GM11168 (cell line): Measurements from ENCODE around the gene CREB3L2.

Experiments
- in situ Hi-C: fragments of 300-500 bp; cut with MboI; formaldehyde crosslinking; loops from one replicate; pipeline ENCODE4 v1.12.0; 2022; ENCODE audit warnings: low sequenced_read_pairs; ENCODE audit not compliant: unreplicated experiment

CREB3L2 gene

DNA sequence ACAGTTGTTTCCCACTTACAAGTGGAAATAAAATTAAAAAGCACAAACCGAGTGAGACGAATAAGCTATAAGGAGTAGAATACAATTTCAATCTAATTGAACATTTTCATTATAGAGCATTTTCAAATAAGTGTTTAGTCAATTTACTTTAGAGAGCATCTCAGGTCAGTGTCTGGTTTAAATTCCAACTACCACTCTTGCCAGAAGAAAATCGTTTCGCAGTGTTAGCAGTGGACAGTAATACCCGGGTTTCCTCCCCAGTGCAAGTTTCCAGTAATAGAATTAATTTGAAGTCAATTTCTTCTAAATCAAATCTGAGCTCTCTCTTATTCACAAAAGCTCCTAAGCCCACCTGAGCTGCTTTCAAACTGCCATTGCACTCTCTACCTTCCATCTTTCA, 45.7 kb downstream of the CREB3L2 start:
- in situ Hi-C loops: no loop called here

DNA sequence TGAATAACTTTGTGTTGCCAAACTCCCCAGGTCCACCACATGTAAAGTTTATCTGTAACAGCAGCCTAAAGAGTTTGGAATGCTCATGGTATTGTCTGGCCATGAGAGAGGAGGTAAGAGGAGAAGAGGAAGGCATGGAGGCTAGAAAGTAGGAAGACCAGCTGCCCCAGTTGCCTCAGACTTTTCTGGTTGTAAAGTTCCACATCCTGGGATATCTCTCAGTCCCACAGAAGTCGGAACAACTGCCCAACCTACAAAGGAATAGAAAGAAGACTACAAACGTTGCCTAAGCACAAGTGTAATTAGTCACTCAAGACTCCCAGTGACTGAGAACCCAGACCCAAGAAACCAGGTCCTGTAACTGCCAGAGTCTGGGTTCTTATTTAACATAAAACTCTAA, 47.3 kb downstream of the CREB3L2 start:
- in situ Hi-C loops: no loop called here

DNA sequence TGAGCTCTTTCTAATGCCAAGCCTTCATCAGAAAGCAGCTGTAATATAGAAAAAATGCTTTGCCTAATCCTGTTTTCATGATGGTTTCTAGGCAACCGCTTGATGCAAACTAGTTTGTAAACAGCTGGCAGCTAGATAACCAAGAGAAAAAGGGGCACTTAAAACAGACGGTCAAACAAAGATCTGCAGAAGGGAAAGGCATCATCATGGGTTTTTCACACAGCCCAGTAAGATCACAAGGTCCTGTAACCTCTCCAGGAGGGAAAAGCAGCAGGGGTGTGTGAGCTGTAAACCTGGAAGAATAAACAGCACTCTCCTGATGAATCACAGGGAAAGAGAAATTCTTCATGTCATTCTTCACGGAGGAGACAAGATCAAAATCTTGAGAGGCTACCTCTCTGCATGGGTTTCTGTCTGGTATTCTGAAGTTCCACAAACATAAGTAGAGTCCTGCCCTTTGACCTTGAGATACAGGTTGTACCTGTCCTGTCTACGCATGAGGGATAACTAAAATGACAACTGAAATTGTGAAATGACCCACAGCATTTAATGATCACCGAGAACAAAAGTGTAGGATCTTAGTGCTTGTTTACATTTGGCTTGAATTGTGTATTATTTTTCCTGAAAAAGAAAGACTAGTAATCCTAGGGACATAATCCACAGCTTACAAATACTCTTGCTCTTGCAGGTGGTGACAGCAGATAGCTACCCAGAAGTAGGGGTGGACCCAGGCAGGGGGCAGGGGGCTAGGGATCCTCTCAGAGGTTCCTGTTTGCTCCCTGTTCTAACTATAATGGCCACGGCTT, 48.0 kb downstream of the CREB3L2 start:
- in situ Hi-C loops: no loop called here

DNA sequence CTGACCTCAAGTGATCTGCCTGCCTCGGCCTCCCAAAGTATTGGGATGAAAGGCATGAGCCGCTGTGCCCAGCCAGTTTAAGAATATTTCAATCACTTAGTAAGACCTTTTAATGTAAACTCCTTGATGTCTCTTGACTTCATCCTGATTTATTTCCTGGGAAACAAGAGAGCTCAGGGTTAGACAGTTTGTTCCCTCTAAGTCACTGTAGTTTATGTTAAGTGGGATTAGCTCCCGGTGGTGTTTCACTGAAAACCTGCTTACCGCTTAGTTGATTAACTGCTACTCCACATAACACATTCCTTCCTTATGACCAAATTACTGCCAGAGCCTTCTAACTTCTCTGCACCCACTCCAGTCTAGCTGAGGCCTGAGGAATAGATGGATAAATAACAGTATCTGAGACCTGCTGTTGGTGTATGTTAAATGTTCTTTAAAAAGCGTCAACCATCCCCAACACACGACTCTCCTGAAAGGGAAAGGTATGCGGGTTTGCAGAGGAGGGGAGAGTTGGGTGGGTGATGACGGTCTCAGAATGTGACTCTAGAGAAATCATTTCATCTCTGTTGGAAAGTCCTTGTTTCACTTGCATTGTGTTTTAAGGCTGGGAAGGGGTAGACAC, 48.7 kb downstream of the CREB3L2 start:
- in situ Hi-C loops: no loop called here

DNA sequence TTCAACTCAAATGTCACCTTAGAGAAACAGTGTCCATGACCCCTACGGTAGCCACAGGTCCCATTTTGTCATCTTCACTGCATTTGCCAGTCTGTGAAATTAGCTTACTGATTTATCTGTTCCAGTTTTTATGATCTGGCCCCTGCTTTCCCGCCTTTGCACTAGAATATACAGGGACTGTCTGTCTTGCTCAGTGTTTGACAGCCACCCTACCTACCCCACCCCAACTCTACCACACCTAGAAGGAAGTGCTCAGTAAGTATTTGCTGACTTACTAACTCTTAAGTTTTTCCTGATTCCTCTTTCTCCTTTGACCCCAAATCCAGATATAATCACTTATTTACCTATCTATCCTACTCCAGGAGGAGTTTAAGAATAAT, 49.5 kb downstream of the CREB3L2 start:
- in situ Hi-C loops: no loop called here

DNA sequence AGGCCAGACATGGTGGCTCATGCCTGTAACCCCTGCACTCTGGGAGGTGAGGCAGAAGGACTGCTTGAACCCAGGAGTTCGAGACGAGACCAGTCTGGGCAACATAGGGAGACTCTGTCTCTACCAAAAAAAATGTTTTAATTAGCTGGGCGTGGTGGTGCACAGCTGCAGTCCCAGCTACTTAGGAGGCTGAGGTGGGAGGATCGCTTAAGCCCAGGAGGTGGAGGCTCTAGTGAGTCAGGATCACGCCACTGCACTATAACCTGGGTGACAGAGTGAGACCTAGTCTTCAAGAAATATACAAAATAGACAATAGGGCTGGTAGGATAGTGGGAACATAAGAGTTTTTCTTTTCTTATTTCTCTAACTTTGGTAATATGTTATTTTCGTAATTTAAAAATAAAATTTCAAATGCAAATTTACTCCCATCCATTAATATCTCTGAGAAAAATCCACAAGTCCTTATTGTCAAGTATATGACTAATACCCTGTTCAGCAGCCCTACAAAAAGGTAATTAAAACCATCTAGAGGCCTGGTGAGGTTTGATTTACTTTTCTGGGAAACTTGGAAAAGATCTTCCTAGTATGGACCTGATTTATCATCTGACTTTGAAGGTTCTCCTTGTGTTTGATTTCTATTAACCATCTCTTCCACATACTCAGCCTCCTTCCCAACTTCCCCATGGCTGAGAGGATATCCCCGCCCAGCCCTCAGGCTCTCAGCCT, 50.0 kb downstream of the CREB3L2 start:
- in situ Hi-C loops: no loop called here

DNA sequence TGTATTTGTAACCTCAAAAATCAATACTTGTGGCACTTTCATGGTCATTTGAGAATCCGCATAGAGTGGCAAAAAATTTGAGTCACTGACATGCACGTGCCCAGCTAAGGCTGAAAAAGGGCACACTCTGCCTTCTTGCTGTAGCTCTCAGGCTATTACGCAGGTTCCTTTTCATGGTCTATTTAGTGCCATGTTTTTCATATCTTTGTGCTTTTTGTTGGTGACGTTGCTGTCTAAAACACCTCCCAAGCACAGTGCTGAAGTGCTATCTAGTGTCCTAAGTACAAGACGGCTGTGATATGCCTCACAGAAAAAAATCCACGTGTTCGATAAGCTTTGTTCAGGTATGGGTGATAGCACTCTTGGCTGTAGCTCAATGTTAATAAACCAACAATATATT, 50.9 kb downstream of the CREB3L2 start:
- in situ Hi-C loops: no loop called here

DNA sequence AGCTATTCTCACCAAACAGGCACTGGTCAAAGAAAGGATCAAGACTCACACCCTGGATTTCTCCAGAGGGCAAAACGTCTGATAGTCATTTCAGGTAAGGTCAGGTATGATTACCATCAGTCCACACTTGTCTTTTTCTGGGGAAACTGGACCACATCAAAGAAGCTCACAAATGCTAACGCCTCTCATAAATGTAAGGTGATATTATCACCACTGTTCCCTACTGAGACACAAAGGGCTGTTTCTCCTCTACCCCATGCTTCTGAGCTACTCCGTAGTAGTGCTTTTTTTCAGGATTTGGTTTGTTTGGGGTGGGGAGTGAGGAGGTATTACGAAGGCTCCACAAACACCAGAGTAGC, 51.6 kb downstream of the CREB3L2 start:
- in situ Hi-C loops: no loop called here

DNA sequence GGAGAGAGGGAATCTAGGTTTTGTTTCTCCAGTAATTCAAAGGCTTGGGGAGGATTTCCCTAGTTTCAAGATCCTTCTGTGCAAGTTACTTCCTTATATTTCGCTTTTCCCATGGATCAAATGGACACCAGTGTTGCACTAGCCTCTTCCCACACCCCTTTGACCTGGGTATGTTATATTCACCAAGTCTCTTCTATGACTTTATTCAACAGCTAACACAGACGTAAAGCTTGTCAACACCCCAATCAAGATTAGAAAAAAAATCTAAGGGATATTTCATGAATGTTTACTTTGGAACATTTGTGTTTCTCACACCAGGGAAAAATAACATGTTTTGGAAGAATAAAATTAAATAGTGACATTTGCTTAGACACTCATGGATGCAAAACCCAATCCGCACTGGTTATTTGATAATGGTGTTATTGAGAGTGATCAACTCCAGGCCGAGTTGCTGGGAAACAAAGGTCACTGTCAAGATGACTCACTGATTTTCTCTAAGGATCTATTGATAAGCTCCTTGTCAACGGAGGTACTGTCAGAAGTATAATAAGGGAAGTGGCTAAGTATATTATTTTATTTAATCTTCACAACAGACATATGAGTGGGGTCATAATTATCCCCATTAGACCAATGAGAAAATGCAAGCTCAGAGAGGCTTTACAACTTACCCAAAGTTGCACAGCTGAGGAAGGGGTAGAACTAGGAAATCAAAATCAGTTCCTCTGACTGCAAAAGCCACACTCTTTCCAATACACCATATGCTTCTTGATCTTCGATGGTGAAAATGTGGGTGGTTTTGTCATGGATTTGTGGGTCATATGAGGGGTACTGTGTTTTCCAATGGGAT, 52.2 kb downstream of the CREB3L2 start:
- in situ Hi-C loops: no loop called here

DNA sequence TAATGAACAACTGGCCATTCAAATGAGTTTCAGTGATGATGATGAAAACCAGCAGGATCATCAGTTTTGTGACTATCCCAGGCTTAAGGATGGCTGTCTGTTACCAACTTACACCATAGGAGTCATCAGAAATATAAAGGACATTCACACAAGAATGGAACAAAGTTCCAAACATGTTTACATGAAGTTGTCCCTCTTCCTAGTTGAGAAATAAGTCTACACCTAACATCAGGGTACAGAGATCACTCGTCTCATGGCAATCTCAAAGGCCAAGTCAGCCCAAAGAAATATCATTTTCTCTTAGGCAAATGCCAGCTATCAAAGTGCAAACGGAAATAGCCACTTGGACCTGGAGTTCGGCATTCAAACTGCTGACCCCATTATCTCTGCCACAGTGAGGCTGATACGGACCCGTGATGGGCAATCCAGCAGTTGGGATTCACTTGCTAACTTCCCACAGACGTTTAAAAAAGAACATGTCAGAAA, 53.0 kb downstream of the CREB3L2 start:
- in situ Hi-C loops: no loop called here

DNA sequence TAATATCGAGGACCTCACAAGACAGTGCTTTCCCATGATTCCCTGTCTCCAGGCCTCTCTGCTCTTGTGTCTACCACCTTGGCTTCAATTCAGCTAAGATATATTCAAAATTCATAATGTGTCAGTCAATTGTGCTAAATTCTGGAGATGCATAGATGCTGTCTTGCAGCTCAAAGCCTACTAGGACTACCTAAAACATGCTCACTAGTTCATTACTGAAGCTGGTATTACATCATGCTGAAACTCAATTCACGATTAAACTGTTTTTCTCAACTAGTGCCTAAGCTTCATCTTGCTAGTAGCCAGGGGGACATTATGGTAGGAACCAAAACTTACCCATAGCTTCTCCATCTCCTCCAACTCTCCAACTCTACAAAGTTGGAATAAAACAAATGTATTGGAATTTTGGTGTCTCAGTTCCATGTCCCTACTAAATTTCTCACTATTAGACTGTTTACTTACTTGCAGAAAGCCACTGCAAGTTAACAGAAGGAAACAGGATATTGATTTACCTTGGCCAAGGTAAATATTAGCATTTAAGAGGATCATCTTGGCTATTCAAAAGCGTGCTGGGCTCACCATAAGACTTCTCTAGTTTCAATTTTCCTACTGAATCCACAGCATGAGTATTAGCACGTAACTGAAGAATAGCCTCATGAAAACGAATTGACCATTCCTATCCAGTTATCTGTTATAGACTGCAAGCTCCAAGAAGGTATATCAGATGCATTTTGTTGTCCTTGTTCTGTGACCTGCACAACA, 53.6 kb downstream of the CREB3L2 start:
- in situ Hi-C loops: no loop called here

DNA sequence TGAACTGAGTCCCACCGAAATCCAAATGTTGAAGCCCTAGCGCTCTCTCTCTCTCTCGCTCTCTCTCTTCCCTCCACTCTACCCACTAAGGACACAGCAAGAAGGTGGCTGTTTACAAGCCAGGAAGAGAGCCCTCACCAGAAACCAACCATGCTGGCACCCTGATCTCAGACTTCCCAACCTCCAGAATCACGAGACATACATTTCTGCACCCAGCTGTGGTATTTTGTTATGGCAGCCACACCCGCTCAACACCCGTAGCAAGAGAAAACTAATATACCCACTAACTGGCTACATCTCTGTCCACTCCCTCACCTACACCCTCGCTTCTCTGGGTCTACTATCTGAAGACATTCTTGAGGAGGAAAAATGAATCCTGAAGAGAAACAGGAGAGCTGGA, 54.8 kb downstream of the CREB3L2 start:
- in situ Hi-C loops: no loop called here

DNA sequence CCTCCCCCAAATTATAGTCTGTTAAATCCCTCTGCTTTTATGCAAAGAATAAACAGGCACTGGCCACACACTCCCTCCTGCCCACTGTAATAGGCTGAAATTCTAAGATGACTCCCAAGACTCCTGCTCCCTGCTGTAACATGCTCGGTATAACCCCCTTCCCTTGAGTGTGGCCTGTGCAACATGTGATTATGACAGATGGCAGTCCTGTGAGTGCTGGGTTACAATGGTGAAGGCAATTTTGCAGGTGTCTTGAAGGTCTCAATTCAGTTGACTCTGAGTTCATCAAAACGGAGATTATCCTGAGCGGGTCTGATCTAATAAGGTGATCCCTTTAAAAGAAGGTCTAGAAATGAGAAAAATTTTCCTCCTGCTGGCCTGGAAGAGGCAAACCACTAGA, 55.9 kb downstream of the CREB3L2 start:
- in situ Hi-C loops: no loop called here

DNA sequence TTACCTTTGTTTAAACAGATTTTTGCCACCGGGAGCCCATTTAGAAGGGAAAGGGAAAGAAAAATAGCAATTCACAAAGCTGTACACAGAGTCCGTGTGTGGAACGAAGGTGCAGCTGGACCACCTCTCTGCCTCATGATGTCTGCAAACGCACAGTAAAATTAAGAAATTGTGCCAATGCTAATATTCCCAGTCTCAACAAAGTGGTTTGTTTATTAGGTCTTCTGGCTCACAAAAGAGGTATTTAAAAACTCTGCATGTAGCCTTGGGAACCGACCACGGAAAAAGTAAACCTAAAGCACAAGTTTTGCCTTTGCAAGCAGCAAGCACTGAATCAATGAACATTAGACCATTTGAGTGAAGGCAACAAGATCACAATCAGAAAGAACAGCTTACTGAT, 57.7 kb downstream of the CREB3L2 start:
- in situ Hi-C loops: no loop called here

DNA sequence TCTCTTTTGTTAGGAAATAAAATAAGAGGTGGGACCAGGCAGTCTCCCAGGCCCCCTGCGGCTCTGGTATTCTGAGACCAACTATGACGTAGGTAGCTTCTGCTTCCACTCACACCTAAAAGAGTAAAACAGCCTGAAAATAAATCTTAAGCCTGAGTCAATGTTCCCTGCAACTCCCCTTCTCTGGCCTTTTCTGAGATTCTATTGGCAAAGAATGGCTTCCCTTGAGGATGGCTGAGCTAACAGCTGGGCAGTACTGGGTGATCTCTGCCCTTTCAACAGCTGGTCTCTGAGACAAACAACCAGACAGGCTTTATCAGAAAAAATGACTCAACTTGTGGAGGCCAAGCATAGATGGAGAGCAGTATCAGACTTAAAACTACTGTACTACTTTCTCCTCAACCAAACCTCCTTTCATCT, 58.7 kb downstream of the CREB3L2 start:
- in situ Hi-C loops: no loop called here

DNA sequence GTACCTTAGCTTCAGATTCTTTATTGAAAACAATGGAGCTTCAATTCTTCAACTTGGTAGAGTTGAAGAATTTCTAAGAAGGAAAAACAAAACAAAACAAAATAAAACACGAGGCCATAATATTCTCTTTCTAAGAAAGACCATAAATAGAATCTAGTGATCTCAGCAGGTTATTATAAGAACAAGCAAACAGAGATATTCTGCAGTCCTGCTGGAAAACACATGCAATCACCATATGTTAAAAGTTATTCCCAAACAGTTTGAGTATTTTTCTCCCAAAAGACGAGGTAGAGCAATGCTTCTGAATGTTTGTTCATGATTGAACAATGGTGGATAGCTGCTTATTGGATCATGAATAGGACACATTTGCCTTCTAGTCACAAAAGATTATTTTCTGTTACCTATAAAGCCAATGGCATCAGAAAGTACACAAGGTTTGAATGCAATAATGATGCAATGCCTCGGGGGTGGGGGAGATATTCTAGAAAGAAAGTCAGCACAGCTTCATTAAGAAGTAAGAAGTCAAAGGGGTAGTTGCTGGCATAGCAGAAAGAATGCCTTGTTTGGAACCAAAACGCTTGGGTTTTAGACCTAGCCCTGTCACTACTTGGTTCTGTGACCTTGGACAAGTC, 59.3 kb downstream of the CREB3L2 start:
- in situ Hi-C loops: no loop called here

DNA sequence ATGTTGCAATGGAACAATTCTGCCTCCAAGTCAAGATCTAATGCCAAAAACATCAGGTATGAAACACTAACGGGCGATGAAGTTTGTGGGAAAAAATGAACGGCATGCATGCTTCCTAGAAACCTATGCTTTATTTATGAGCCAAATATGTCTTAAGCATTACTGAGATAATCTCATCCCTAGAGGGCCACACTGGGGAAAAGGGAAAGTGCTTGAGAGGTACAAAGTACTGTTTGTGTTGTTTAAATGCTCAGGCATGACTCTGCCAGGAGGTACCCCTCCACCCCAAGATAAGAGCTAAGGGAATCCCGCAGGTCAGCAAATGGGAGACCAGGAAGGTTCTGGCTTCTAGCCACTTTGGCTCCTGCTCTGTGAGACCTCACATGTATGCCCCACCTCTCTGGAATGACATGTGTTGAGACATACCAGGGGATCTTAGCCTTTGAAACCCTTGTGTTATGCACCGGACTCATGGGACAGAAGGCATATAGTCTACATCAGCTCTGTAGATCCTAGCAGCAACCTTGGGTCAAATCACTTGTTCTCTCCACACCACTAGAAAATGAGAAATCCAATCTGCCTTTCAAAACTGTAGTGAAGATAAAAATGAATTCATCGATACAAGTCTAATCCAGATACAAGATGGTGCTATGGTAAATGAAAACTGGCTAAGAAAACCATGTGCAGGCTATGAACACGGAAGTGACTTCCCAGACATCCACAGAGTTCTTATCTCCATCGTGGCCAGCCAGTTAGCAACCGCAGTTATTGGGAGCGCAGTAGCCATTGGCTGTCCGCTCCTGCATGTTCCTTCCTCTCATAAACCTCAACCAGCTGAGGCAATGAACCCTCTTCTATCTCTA, 61.0 kb downstream of the CREB3L2 start:
- in situ Hi-C loops: no loop called here

DNA sequence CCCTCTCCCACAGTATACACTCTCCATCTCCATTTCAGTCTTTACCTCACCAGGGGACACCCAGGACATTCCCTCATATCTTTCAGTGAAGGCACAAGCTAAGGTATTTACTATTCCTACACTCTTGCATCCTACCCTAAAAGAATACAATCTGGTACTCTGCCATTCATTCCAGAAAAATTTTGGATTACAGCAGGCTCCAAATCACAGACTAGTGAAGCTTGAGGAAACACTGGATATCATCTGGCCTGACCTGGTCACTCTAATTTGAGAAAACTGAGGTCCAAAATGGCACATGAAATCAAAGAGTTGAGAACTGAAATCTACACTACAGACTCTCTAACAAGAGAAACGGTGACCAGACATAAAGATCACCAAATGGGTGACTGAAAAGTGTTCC, 61.7 kb downstream of the CREB3L2 start:
- in situ Hi-C loops: no loop called here
